Ishikawa (cell line): ENCODE results near the gene SEC61G.

Experiments
- CEBPB ChIP-seq: IDR thresholded peaks from 2 replicates; pipeline ENCODE4 v1.6.1; 2012
- CREB1 ChIP-seq: IDR thresholded peaks from 2 replicates; pipeline ENCODE4 v1.6.1; 2012; ENCODE audit warnings: low read depth
- EGR1 ChIP-seq: IDR thresholded peaks from 2 replicates; pipeline ENCODE4 v1.6.1; 2012
- EP300 ChIP-seq: IDR thresholded peaks from 2 replicates; pipeline ENCODE4 v1.6.1; 2012; ENCODE audit warnings: borderline replicate concordance
- FOXM1 ChIP-seq: IDR thresholded peaks from 2 replicates; pipeline ENCODE4 v1.6.1; 2012; ENCODE audit warnings: low read depth, borderline replicate concordance
- NFIC ChIP-seq: IDR thresholded peaks from 2 replicates; pipeline ENCODE4 v1.6.1; 2012
- RAD21 ChIP-seq: IDR thresholded peaks from 2 replicates; pipeline ENCODE4 v1.6.1; 2012; ENCODE audit warnings: low read depth
- TAF1 ChIP-seq: IDR thresholded peaks from 2 replicates; pipeline ENCODE4 v1.6.1; 2012; ENCODE audit warnings: low read depth, mild to moderate bottlenecking
- YY1 ChIP-seq: IDR thresholded peaks from 2 replicates; pipeline ENCODE4 v1.6.1; 2012; ENCODE audit warnings: low read depth
- TF ChIP-seq, protein P1 (sequence below): IDR thresholded peaks from 2 replicates; pipeline ENCODE4 v1.6.1; 2012; ENCODE audit warnings: low read depth, mild to moderate bottlenecking
- TF ChIP-seq, protein P2 (sequence below): IDR thresholded peaks from 2 replicates; pipeline ENCODE4 v1.6.1; 2012
- TF ChIP-seq, protein P3 (sequence below): IDR thresholded peaks from 2 replicates; pipeline ENCODE4 v1.6.1; 2012

DNA sequence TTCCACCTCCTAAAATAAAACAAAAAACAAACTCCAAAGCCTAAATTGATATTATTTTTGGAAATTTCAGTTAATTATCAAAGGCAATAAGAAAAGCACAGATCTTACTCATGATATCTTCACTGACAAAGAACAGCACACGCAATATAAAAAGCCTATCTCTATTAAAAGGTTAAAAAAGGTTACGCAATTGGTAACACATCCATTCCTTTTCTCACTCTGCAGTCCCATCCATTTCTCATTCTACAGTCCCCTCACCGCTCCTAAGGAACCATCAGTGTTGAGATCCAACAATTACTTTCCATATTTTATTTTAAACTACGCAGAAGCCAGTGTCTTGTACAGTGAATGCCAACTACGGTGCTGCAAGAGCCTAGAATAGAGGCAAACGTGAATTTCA is 1.3 kb downstream of the SEC61G start:
- TF ChIP-seq FOXM1 (no peak), RAD21 (no peak), NFIC (no peak), TAF1 (no peak), EGR1 (no peak), EP300 (no peak), YY1 (no peak), CREB1 (no peak), CEBPB (0 out of 2 replicates have a peak, but pooled peaks have one; percentile 36)
- TF ChIP-seq, protein P1, sequence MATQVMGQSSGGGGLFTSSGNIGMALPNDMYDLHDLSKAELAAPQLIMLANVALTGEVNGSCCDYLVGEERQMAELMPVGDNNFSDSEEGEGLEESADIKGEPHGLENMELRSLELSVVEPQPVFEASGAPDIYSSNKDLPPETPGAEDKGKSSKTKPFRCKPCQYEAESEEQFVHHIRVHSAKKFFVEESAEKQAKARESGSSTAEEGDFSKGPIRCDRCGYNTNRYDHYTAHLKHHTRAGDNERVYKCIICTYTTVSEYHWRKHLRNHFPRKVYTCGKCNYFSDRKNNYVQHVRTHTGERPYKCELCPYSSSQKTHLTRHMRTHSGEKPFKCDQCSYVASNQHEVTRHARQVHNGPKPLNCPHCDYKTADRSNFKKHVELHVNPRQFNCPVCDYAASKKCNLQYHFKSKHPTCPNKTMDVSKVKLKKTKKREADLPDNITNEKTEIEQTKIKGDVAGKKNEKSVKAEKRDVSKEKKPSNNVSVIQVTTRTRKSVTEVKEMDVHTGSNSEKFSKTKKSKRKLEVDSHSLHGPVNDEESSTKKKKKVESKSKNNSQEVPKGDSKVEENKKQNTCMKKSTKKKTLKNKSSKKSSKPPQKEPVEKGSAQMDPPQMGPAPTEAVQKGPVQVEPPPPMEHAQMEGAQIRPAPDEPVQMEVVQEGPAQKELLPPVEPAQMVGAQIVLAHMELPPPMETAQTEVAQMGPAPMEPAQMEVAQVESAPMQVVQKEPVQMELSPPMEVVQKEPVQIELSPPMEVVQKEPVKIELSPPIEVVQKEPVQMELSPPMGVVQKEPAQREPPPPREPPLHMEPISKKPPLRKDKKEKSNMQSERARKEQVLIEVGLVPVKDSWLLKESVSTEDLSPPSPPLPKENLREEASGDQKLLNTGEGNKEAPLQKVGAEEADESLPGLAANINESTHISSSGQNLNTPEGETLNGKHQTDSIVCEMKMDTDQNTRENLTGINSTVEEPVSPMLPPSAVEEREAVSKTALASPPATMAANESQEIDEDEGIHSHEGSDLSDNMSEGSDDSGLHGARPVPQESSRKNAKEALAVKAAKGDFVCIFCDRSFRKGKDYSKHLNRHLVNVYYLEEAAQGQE = no peak
- TF ChIP-seq, protein P2, sequence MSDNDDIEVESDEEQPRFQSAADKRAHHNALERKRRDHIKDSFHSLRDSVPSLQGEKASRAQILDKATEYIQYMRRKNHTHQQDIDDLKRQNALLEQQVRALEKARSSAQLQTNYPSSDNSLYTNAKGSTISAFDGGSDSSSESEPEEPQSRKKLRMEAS = no peak
- TF ChIP-seq, protein P3, sequence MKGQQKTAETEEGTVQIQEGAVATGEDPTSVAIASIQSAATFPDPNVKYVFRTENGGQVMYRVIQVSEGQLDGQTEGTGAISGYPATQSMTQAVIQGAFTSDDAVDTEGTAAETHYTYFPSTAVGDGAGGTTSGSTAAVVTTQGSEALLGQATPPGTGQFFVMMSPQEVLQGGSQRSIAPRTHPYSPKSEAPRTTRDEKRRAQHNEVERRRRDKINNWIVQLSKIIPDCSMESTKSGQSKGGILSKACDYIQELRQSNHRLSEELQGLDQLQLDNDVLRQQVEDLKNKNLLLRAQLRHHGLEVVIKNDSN = no peak
